ENCODE results near the gene FOXS1.

The FOXS1 gene

GRCh38 chr20:31861385-31862156 lies 16.2 kb upstream of the FOXS1 start:
- DNase-seq (ENCODE audit: low read depth in 2 of 3, low spot score in 1 of 3), result peak; percentile 25 to 50 (median 41)

GRCh38 chr20:31861135-31861384 lies 15.7 kb upstream of the FOXS1 start:
- DNase-seq (ENCODE audit: low read depth in 2 of 3, low spot score in 1 of 3), result no peak

GRCh38 chr20:31860390-31861134 lies 15.2 kb upstream of the FOXS1 start:
- no peak for DNase-seq (ENCODE audit: low read depth in 2 of 3, low spot score in 1 of 3)

- no peak for DNase-seq (ENCODE audit: low read depth in 2 of 3, low spot score in 1 of 3)
Measured at GRCh38 chr20:31859998-31860380, 14.6 kb upstream of the FOXS1 start.

- DNase-seq (ENCODE audit: low read depth in 2 of 3, low spot score in 1 of 3), result no peak
Measured at GRCh38 chr20:31859266-31859997, 14.0 kb upstream of the FOXS1 start.

DNA sequence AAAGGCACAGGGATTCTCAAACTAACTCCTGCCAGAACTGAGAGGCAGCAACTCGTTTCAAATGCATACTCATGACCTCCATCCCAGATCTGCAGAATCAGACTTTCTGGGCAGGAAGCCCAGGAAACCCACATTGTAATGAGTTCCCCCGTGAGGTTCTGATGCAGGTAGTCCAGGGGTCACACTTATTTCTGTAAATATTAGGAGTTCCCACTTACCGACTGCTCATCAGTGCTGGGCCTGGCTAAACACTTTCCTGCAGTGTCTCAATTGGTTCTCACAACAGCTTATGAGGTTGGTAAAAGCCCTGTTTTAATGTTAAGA lies 13.3 kb upstream of the FOXS1 start:
- no peak for DNase-seq (ENCODE audit: low read depth in 2 of 3, low spot score in 1 of 3)

DNA sequence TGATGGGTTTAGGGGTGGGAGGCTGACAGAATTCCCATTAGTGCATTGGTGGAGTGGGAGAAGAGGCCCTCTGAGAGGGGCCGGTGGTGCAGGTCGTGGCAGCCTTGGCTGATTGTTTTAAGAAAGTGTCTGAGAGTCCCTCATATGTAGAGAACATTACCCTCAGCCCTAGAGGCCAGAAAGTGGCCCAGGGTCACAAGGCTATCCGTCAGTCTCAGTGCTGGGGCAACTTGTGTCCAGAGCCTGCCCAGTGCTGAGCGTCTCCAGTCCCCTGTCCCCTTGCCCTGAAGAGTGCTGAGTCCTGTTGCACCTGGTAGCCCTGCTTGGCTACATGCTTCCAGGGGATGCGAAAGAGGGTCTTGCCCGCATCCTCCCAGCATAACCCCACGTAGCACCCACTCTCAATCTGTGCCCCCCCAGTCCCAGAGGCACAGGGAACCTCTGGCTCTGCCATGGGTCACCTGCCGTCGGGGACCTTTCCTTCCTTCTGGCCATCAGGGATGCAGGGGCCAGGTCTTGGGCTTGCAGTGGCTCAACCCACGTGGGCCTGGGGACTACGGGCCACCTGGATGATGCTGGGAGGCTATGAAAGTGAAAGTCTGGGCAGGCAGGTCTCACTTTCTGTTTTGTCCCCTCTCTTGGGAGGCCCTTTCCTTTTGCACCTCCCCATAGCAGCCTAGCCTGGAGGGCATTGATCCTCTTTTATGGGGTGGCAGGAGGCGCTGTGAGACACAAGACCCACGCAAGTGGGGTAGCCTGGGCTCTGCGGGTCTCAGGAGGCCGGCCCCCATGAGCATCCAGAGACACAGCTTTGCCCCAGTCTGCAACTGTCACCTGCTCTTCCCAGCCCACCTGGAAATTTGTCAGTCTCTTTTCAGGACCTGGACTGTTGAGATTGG lies 12.7 kb upstream of the FOXS1 start:
- no peak for DNase-seq (ENCODE audit: low read depth in 2 of 3, low spot score in 1 of 3)

DNA sequence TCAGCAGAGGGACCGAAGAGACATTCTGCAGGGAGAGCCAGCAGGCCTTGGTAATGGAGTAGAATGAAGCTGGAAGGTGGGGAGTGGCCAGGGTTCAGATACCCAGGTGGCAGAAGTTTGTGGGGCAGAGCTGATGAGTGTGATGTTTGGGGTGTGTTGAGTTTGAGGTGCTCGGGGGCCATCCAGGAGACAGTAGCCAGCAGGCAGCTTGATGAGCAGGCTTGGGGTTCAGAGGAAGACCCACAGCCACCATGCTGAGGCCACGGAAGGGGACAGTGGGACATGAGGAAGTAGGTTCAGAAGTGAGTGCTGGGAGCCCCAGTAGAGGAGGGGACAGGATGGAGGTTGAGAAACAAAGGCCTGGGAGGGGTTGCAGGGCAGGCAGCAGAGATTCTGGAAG lies 11.1 kb upstream of the FOXS1 start:
- DNase-seq (ENCODE audit: low read depth in 2 of 3, low spot score in 1 of 3), result no peak

- DNase-seq (ENCODE audit: low read depth in 2 of 3, low spot score in 1 of 3), result no peak
Measured at GRCh38 chr20:31853481-31853880, 8.1 kb upstream of the FOXS1 start.

GRCh38 chr20:31851240-31851955 lies 6.0 kb upstream of the FOXS1 start:
- no peak for DNase-seq (ENCODE audit: low read depth in 2 of 3, low spot score in 1 of 3)

- DNase-seq (ENCODE audit: low read depth in 2 of 3, low spot score in 1 of 3), result no peak
Measured at GRCh38 chr20:31849306-31849930, 4.0 kb upstream of the FOXS1 start.

- no peak for DNase-seq (ENCODE audit: low read depth in 2 of 3, low spot score in 1 of 3)
Measured at GRCh38 chr20:31848088-31848999, 2.9 kb upstream of the FOXS1 start.

GRCh38 chr20:31846793-31847138 lies 1.4 kb upstream of the FOXS1 start:
- DNase-seq (ENCODE audit: low read depth in 2 of 3, low spot score in 1 of 3), result no peak

GRCh38 chr20:31844737-31845299 lies 586 bp downstream of the FOXS1 start:
- DNase-seq (ENCODE audit: low read depth in 2 of 3, low spot score in 1 of 3), result no peak

DNA sequence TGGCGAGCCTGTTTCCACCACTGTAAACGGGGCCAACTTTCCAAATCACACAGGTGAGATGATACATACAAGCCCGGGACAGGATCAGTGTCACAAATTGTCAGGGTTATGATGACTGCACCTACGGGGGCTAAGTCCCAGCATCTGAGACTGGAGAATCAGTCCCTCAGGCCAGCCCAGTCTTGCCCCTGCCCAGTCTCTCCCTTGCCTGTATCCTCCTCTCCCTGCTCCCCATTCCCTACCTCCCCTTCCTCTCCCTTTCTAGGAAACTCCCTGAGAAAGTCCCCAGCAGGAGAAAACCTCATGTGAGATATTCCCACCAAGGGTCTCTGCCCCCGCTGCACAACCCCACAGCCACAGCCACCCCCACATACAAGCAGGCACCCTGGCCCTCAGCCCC lies 1.5 kb downstream of the FOXS1 start:
- no peak for DNase-seq (ENCODE audit: low read depth in 2 of 3, low spot score in 1 of 3)

GRCh38 chr20:31843288-31843687 lies 2.1 kb downstream of the FOXS1 start:
- no peak for DNase-seq (ENCODE audit: low read depth in 2 of 3, low spot score in 1 of 3)

- no peak for DNase-seq (ENCODE audit: low read depth in 2 of 3, low spot score in 1 of 3)
Measured at GRCh38 chr20:31842471-31843157, 2.8 kb downstream of the FOXS1 start.

GRCh38 chr20:31841928-31842327 lies 3.5 kb downstream of the FOXS1 start:
- DNase-seq (ENCODE audit: low read depth in 2 of 3, low spot score in 1 of 3), result no peak

Data from stimulated activated CD4-positive, alpha-beta T cell treated with anti-CD3 and anti-CD28 coated beads, Interleukin-12 subunit alpha, Interleukin-12 subunit beta, amount 100 ng/mL, for 48 hours (primary cell).